Activated naive CD8-positive, alpha-beta T cell treated with anti-CD3 and anti-CD28 coated beads, Interleukin-2, amount 10 ng/mL, durations not matched to agents 7 days and 5 days (primary cell): Measurements from ENCODE around the gene POLD2. TPM values are rescaled to one million over a fixed set of nuclear protein-coding genes. Genes with fewer than 3 reads are reported as not detected.

Source experiments
- ATAC-seq: fragments of 150-1000 bp; cut with Tn5 transposase; one replicate; pipeline ENCODE4 v1.10.0; 2021; ENCODE audit warnings: low read depth, moderate library complexity
- POLR2A ChIA-PET: fragments of 350-600 bp; sonication (Branson Sonifier 250); formaldehyde crosslinking; loops from one replicate; lab custom pipeline; 2021; ENCODE audit warnings: antibody characterized with exemption; lab: Charles Lee
- DNase-seq: peaks from one replicate; pipeline ENCODE4 v3.0.0; 2021
- H3K27ac Mint-ChIP-seq: one replicate; pipeline ENCODE4 v1.8.0; 2022; ENCODE audit warnings: mild to moderate bottlenecking, mixed read lengths
- H3K27me3 Mint-ChIP-seq: one replicate; pipeline ENCODE4 v1.8.0; 2022; ENCODE audit warnings: mild to moderate bottlenecking, moderate library complexity, mixed read lengths
- H3K36me3 Mint-ChIP-seq: one replicate; pipeline ENCODE4 v1.8.0; 2021; ENCODE audit warnings: mild to moderate bottlenecking, mixed read lengths
- H3K4me1 Mint-ChIP-seq: one replicate; pipeline ENCODE4 v1.8.0; 2021; ENCODE audit warnings: mixed read lengths
- H3K4me3 Mint-ChIP-seq: one replicate; pipeline ENCODE4 v1.8.0; 2022; ENCODE audit warnings: mild to moderate bottlenecking, moderate library complexity, mixed read lengths
- H3K9me3 Mint-ChIP-seq: one replicate; pipeline ENCODE4 v1.8.0; 2021; ENCODE audit warnings: mixed read lengths
- total RNA-seq, 2 experiments: library from RNA; stranded (reverse); gene quantifications; one replicate each; pipeline ENCODE4 v1.2.3, GENCODE V29; 2021

POLD2 gene
- total RNA-seq, 2 experiments from 2014 or later = 99.3 to 99.4 TPM

DNA sequence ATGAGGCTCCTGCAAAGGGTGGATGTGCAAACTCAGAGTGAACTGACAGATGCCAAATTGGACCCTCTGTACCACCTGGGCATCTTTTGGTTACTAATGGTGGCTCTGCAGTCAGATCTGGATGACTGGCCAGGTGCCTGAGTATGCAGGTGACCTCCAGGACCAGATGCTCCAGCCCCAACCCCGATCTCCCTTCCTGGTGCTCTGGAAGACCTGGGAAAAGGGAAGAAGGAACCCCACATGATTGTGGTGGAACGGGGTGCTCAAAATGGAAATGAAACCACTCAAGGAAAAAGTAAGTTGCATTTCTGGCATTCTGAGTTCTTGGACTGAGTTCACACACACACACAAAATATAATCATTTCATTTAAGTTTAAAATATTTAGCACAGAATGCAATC is 29.0 kb downstream of the POLD2 start:
- Mint-ChIP-seq H3K27me3 (no peaks in the 10 kb centered on the region), H3K4me1 (peaks cover 31% of the 10 kb centered on the region), H3K4me3 (no peak overlapping the region), H3K27ac (no peak overlapping the region), H3K9me3 (peaks cover 3% of the 10 kb centered on the region), H3K36me3 (peaks cover 3% of the 10 kb centered on the region)
- DNase-seq = no peak
- POLR2A ChIA-PET = no interaction called here
- ATAC-seq = no peak

DNA sequence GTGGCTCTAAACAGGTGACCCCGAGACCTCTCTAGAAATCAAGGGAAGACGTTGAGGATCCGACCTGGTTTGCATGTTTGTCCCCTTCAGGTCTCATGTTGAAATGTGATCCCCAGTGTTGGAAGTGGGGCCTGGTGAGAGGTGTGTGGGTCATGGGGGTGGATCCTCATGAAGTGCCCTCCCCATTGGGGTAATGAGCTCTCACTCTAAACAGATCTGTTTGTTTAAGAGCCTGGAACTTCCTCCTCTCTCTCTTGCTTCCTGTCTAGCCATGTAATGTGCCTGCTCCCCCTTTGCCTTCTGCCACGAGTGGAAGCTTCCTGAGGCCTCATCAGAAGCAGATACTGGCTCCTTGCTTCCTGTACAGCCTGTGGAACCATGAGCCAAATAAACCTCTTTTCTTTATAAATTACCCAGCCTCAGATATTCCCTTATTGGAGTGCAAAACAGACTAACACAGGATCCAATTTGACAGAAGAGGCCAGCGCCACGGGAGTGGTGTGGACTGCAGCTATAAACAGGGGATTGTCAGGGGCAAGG is 30.2 kb downstream of the POLD2 start:
- ATAC-seq (no peak), DNase-seq (no peak)
- peak overlapping the region; percentile 67 for H3K27ac Mint-ChIP-seq
- H3K4me1 Mint-ChIP-seq = peaks cover 27% of the 10 kb centered on the region
- peaks cover 3% of the 10 kb centered on the region for H3K36me3 Mint-ChIP-seq
- POLR2A ChIA-PET = no interaction called here
- no peaks in the 10 kb centered on the region for H3K27me3 Mint-ChIP-seq
- no peak overlapping the region for H3K4me3 Mint-ChIP-seq
- H3K9me3 Mint-ChIP-seq = peaks cover 3% of the 10 kb centered on the region

DNA sequence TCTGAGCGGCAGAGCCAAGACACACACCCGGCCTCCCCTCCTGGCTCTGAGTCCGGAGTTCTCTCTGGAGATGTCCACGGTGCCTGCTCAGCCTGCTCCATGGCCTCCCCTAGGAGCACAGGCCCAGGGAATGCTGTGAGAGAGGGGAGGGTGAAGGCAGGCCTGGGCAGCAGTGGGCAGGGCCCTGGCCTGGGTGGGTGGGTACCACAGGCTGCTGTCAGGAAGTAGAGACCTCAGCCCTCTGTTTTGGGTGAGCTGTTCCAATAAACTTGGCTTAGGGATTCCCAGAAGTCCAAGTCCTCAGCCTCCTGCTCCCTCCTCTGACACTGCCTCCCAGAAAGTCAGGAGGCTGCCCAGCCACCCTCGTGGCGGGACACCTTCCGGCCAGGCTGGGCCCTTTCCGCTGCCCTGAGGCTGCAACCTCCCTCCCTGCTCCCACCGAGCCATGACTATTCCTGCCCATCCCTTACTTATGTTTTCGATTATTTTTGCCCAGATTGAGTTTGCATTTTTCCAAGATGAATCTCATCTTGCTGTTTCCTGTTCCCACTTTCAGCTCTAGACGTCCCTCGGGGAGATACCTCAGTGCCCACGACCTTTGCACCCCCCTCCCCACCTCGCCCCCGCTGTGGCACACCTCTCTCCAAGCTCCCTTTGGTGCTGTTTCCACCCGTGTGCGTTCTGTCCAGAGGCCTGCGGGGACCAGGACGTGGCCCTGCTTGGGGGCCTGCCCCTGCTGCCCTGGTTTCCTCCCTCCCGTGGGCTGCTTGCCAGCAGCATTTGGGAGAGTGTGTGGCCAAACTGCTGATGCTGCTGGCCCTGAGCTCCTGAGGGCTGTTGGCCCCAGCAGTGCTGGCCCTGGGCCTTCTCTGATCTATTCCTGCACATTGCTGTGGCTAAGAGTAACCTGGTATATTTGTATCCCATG is 35.2 kb downstream of the POLD2 start:
- peaks cover under 1% of the 10 kb centered on the region for H3K9me3 Mint-ChIP-seq
- no peaks in the 10 kb centered on the region for H3K36me3 Mint-ChIP-seq
- no peak overlapping the region for H3K27ac Mint-ChIP-seq
- DNase-seq (no peak), ATAC-seq (no peak)
- peaks cover 9% of the 10 kb centered on the region for H3K4me1 Mint-ChIP-seq
- POLR2A ChIA-PET = interaction anchor here (1.1 kb wide), 1 partner anchor 107 kb away, joined by 3 read pairs; no protein-coding TSS in a partner anchor
- no peak overlapping the region for H3K4me3 Mint-ChIP-seq
- no peaks in the 10 kb centered on the region for H3K27me3 Mint-ChIP-seq

DNA sequence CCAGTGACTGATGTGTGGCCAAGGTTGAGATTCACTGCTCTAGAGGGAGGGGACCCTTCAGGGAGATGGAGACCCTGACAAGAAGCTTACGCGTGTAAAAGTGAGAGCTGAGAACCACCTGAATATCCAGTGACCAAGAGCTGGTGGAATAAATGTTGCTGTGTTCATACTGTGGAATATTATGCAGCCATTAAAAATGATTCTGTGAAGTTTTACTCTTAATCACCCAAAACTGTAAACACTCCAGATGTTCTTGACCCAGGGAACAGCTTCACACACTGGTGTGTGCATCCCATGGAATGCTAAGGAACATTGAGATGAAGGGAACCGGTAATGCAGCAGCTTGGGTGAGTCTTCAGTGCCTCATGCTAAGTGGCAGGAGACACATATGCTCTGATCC is 36.7 kb downstream of the POLD2 start:
- no peaks in the 10 kb centered on the region for H3K36me3 Mint-ChIP-seq
- no peaks in the 10 kb centered on the region for H3K27me3 Mint-ChIP-seq
- no peak overlapping the region for H3K27ac Mint-ChIP-seq
- no peak overlapping the region for H3K4me3 Mint-ChIP-seq
- POLR2A ChIA-PET = interaction anchor here (1.1 to 1.4 kb wide), 2 partner anchors 11 to 108 kb away, joined by 3 to 4 read pairs; no protein-coding TSS in a partner anchor
- ATAC-seq (no peak), DNase-seq (no peak)
- peaks cover 9% of the 10 kb centered on the region for H3K4me1 Mint-ChIP-seq
- no peaks in the 10 kb centered on the region for H3K9me3 Mint-ChIP-seq

DNA sequence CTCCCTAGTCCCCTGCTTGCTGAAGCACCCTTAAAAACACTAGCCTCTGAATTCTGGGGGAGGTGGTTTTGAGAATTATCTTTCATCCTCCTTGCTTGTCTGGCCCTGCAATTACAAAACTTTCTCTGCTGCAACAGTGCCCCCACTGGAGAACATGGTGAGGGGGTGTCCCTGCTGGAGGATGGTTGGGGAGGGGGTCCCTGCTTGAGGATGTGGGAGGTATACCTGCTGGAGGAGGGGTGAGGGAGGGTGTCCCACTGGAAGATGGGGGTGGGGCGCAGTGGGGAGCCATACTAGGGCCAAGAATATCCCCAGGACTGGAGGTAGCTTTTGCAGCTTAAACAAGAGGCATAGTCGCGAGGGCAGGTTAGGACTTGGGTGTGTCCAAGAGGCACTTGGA is 37.8 kb downstream of the POLD2 start:
- POLR2A ChIA-PET = interaction anchor here (0.6 to 1.4 kb wide), 2 partner anchors 12 to 41 kb away, joined by 3 to 4 read pairs; no protein-coding TSS in a partner anchor
- H3K36me3 Mint-ChIP-seq = peaks cover 5% of the 10 kb centered on the region
- H3K4me1 Mint-ChIP-seq = peaks cover 16% of the 10 kb centered on the region
- no peaks in the 10 kb centered on the region for H3K9me3 Mint-ChIP-seq
- no peak for ATAC-seq
- H3K27me3 Mint-ChIP-seq = no peaks in the 10 kb centered on the region
- peak overlapping the region; percentile 36 for H3K27ac Mint-ChIP-seq
- DNase-seq = no peak
- no peak overlapping the region for H3K4me3 Mint-ChIP-seq

DNA sequence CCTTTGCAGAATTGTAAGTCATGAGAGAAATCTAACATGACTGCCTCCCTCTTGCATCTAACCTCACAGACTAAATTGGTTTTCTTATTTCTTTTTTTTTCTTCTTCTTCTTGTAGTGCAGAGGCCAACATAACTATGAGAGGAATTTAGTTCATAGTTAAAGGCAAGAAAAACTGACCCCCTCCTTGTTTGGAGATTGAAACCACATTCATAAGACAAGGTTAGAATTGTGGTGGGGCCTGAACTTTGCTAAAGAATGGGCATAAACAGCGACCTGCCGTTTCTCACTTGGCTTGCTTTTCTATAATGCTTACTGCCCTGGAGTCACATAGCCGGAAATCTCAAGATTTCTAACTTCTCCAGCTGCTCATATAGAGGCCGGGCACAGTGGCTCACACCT is 38.6 kb downstream of the POLD2 start:
- no peak for ATAC-seq
- no peak for DNase-seq
- Mint-ChIP-seq H3K27me3 (no peaks in the 10 kb centered on the region), H3K36me3 (peaks cover 5% of the 10 kb centered on the region), H3K4me1 (peaks cover 16% of the 10 kb centered on the region), H3K9me3 (no peaks in the 10 kb centered on the region), H3K27ac (no peak overlapping the region), H3K4me3 (no peak overlapping the region)
- POLR2A ChIA-PET = interaction anchor here (1.2 kb wide), 1 partner anchor 40 kb away, joined by 4 read pairs; the partner anchor contains the start of gene DBNL

DNA sequence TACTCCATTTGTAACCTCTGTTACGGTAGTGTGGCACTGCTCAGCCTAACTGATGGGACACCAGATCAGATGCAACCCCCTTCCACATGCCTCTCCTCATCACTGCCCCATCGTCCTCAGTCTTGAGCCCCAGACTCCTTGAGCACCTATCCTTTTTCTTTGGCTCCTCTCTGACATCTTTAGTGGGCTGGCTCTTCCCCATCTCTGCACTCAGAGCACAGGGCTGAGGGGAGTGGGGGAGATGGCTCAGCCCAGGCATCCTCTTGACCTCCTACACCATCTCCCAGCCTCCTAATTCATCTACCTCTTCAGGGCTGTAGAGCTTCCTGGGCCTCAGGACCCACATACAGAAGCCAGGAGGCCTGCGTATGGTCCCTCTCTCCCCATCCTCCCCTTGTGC is 39.6 kb downstream of the POLD2 start:
- Mint-ChIP-seq H3K27ac (peak overlapping the region; percentile 60), H3K4me1 (peaks cover 19% of the 10 kb centered on the region), H3K9me3 (no peaks in the 10 kb centered on the region), H3K36me3 (peaks cover 5% of the 10 kb centered on the region), H3K4me3 (peak overlapping the region; percentile 48), H3K27me3 (no peaks in the 10 kb centered on the region)
- POLR2A ChIA-PET = interaction anchor here (0.9 to 1.2 kb wide), 2 partner anchors 13 to 39 kb away, joined by 4 read pairs; partner anchors contain the start of gene DBNL
- no peak for ATAC-seq
- DNase-seq = no peak

DNA sequence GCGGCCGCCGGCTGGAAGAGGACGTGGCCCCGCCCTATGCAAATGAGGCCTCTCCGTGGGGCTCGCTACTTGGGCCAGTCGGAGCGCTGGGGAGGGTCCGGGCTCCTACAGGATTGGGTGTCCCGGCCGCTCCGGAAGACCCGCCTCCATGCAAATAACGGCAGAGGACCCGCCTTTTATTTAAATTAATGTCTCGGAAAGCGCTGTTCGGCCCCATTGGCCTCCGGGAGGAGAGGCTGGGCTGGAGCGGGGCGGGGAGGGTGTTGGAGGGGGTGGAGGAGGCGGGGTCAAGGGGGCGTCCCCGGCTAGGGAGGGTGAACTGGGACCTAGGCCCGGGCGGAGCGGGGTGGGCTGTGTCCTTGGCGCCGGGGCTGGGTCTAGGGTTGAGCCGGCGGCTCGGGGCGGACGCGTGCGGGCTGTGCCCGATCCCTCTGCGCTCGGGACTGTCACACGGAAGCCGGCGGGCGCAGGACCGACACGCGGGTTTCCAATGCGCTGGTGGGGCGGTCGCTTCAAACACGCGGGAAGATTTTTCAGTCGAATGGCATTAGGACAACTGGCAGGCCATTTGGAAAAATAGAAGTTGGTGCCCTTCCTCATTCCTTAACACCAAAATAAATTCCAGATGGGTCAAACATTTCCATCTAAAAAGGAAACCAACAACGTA is 40.7 kb downstream of the POLD2 start:
- peak overlapping the region; percentile 93 for H3K27ac Mint-ChIP-seq
- H3K9me3 Mint-ChIP-seq = no peaks in the 10 kb centered on the region
- POLR2A ChIA-PET = no interaction called here
- DNase-seq = peak; percentile 93
- ATAC-seq = peak; percentile 95
- H3K4me3 Mint-ChIP-seq = peak overlapping the region; percentile 92
- H3K27me3 Mint-ChIP-seq = no peaks in the 10 kb centered on the region
- peaks cover 12% of the 10 kb centered on the region for H3K36me3 Mint-ChIP-seq
- H3K4me1 Mint-ChIP-seq = peaks cover 29% of the 10 kb centered on the region

DNA sequence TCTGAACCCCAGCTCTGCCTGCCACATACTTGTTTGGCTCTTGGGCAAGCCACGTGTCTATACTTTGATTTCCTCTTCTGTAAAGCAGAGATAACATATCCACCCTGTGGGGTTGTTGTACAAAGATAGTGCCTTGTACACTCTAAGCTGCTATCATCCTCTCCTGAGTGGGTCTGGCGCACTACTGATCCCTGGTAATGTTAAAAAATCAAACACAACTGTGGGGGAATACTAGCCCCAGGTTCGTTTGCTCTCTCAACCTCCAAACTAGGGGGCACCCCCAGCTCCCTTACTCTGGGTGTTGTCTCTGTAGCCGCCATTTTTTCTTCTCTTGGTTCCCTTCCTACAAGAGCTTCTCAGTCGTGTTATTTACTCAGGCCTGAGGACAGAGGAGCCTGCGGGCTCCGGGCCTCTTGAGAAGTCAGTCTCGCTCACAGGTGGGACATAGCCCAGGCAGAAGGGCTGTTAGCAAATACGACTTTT is 42.0 kb downstream of the POLD2 start:
- ATAC-seq (no peak), DNase-seq (peak; percentile 53)
- Mint-ChIP-seq H3K9me3 (no peaks in the 10 kb centered on the region), H3K4me3 (peak overlapping the region; percentile 92), H3K27ac (peak overlapping the region; percentile 93), H3K27me3 (no peaks in the 10 kb centered on the region), H3K36me3 (peaks cover 14% of the 10 kb centered on the region), H3K4me1 (peaks cover 32% of the 10 kb centered on the region)
- POLR2A ChIA-PET = interaction anchor here (0.6 to 1.9 kb wide), 17 partner anchors 9 to 897 kb away, joined by 3 to 20 read pairs (median 5); partner anchors contain the start of genes AEBP1, DBNL, PGAM2 and POLD2

DNA sequence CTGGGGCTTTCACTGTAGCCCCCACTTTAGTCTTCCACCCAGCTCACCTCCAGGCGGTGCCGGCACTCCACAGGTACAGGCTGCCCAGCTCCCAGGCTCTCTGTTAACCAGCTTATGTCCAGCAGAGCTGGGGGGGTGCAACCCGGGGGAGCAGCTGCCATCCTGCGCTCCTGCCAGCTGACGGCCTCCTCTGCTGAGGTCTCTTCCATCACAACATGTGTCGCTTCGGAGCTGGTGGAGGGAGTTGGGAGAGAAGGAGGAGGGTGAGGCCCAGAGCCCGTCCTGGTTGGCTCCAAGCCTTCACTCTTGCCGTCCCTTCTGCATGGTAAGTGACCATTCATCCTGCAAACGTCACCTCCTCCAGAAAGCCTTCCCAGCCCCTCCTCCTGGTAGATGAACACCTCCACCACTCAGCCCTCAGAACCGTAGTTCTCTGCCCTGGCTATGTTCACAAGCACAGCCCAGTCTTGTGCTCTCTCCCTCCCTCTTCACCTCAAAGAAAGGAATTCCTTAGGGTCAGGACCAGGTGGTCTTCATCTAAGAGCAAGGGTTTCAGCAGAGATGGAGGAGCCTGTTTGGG is 42.6 kb downstream of the POLD2 start:
- H3K27me3 Mint-ChIP-seq = no peaks in the 10 kb centered on the region
- peaks cover 15% of the 10 kb centered on the region for H3K36me3 Mint-ChIP-seq
- POLR2A ChIA-PET = interaction anchor here (0.8 to 1.9 kb wide), 15 partner anchors 9 to 897 kb away, joined by 3 to 20 read pairs (median 5); partner anchors contain the start of genes AEBP1, DBNL, PGAM2 and POLD2
- DNase-seq (no peak), ATAC-seq (no peak)
- H3K4me3 Mint-ChIP-seq = peak overlapping the region; percentile 92
- H3K9me3 Mint-ChIP-seq = no peaks in the 10 kb centered on the region
- H3K27ac Mint-ChIP-seq = peak overlapping the region; percentile 93
- H3K4me1 Mint-ChIP-seq = peaks cover 32% of the 10 kb centered on the region

DNA sequence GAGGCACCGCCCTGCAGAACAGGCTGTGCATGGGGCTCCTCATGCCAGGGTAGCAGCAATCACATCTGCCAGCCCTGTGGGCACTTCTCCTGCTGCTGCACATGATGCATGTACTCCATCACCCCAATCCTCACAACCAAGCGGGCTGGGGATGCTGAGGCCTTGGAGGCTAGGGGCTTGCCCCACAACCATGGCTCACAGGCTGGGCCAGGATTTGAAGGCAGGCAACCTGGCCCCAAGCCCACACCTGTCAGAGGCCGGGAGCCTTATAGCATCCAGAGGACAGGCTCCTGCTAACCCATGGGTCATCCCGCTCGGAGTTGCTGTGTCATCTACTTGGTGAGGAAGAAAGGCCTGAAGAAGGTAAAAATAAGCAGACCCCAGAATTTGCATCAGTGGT is 43.2 kb downstream of the POLD2 start:
- ATAC-seq = no peak
- DNase-seq = no peak
- Mint-ChIP-seq H3K4me3 (no peak overlapping the region), H3K36me3 (peaks cover 18% of the 10 kb centered on the region), H3K9me3 (no peaks in the 10 kb centered on the region), H3K27ac (no peak overlapping the region), H3K27me3 (no peaks in the 10 kb centered on the region), H3K4me1 (peaks cover 32% of the 10 kb centered on the region)
- POLR2A ChIA-PET = interaction anchor here (1.7 to 1.9 kb wide), 6 partner anchors 14 to 121 kb away, joined by 5 to 20 read pairs (median 8); partner anchors contain the start of genes AEBP1, PGAM2, POLD2 and YKT6

DNA sequence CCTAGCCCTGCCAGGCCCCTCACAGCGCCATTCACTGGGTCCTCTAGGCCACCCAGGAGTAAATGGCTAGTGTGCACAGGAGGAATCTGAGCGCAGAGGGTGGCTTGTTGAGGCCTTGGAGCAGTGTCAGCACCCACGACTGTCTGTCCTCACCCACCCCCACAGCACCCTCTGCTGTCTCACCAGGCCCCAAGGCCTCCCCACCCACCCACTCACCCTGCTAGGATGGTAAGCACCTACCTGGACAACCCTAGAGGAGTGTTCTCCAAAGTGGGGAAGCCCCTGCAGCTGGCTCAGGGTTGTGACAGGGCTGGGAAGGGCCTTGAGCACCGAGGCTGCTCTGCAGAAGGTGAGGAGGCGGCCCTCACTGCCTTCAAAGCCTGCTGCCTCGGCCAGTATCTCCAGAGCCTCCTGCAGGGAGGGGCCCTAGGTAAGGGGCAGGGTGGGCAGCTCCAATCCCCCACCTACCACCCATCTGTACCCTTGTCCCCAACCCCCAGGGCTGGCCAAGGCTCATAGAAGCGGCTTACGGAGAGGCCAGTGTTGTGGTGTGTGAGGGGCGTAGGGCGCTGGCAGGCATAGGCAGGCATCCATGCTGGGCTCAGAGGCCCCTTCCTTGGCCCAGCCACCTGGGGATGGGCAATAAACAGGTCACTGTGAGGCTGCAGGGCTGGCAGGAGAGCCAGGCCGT is 43.9 kb downstream of the POLD2 start:
- H3K27ac Mint-ChIP-seq = no peak overlapping the region
- no peaks in the 10 kb centered on the region for H3K27me3 Mint-ChIP-seq
- no peak overlapping the region for H3K4me3 Mint-ChIP-seq
- POLR2A ChIA-PET = interaction anchor here (1.8 kb wide), 1 partner anchor 23 kb away, joined by 5 read pairs; no protein-coding TSS in a partner anchor
- H3K9me3 Mint-ChIP-seq = no peaks in the 10 kb centered on the region
- peaks cover 34% of the 10 kb centered on the region for H3K4me1 Mint-ChIP-seq
- no peak for DNase-seq
- H3K36me3 Mint-ChIP-seq = peaks cover 18% of the 10 kb centered on the region
- ATAC-seq = no peak
